GM19023 (cell line): ENCODE data around the gene ZNF654.
"Not testable (repeated sequence)": the region's sequence is repeated elsewhere in the genome, so short reads cannot be mapped to it uniquely, and the experiment has no call there.

Source experiments
- ATAC-seq: cut with Tn5 transposase; IDR thresholded peaks from one replicate; pipeline ENCODE4 v1.9.1; 2021; ENCODE audit warnings: mild to moderate bottlenecking, moderate library complexity; ENCODE audit not compliant: unreplicated experiment

Gene ZNF654

GRCh38 chr3:88059380-88060170, 520 bp downstream of the ZNF654 start:
- ATAC-seq, result peak; percentile 11

- ATAC-seq, result no peak
These were observed 2.7 kb downstream of the ZNF654 start for GRCh38 chr3:88061746-88062145.

- ATAC-seq, result no peak
These were observed 16.0 kb downstream of the ZNF654 start for GRCh38 chr3:88075072-88075471.

- no peak for ATAC-seq
These were observed 16.4 kb downstream of the ZNF654 start for GRCh38 chr3:88075497-88075896.

GRCh38 chr3:88076712-88077111, 17.7 kb downstream of the ZNF654 start:
- ATAC-seq, result no peak

- no peak for ATAC-seq
These were observed 19.9 kb downstream of the ZNF654 start for GRCh38 chr3:88078932-88079331.

- ATAC-seq, result no peak
These were observed 23.8 kb downstream of the ZNF654 start for GRCh38 chr3:88082854-88083253.

- ATAC-seq, result no peak
These were observed 25.0 kb downstream of the ZNF654 start for GRCh38 chr3:88084097-88084501.

- no peak for ATAC-seq
These were observed 31.6 kb downstream of the ZNF654 start for GRCh38 chr3:88090681-88091080.

GRCh38 chr3:88092270-88092669, 33.2 kb downstream of the ZNF654 start:
- no peak for ATAC-seq

GRCh38 chr3:88093266-88093665, 34.2 kb downstream of the ZNF654 start:
- no peak for ATAC-seq

GRCh38 chr3:88101142-88101541, 42.1 kb downstream of the ZNF654 start:
- ATAC-seq, result no peak

GRCh38 chr3:88105325-88105724, 46.3 kb downstream of the ZNF654 start:
- ATAC-seq, result no peak

- ATAC-seq, result no peak
These were observed 53.2 kb downstream of the ZNF654 start for GRCh38 chr3:88112289-88112688.

GRCh38 chr3:88113311-88114162, 54.5 kb downstream of the ZNF654 start:
- ATAC-seq, result peak; percentile 91

GRCh38 chr3:88114878-88115549, 56.0 kb downstream of the ZNF654 start:
- no peak for ATAC-seq

- no peak for ATAC-seq
These were observed 58.6 kb downstream of the ZNF654 start for GRCh38 chr3:88117683-88118082.

GRCh38 chr3:88118603-88119002, 59.5 kb downstream of the ZNF654 start:
- ATAC-seq, result not testable (repeated sequence)

- no peak for ATAC-seq
These were observed 64.5 kb downstream of the ZNF654 start for GRCh38 chr3:88123526-88123925.

- ATAC-seq, result no peak
These were observed 72.6 kb downstream of the ZNF654 start for GRCh38 chr3:88131695-88132094.

- ATAC-seq, result no peak
These were observed 73.8 kb downstream of the ZNF654 start for GRCh38 chr3:88132894-88133293.
